GM21619 (cell line): ENCODE measurements around the gene AP1B1.

Experiments
- ATAC-seq: cut with Tn5 transposase; IDR thresholded peaks from one replicate; pipeline ENCODE4 v1.9.1; 2021; ENCODE audit not compliant: unreplicated experiment

The AP1B1 gene

GRCh38 chr22:29301716-29302401 lies 86.5 kb downstream of the AP1B1 start:
- no peak for ATAC-seq

GRCh38 chr22:29300807-29301601 lies 87.4 kb downstream of the AP1B1 start:
- ATAC-seq, result no peak

- no peak for ATAC-seq
These were observed 87.9 kb downstream of the AP1B1 start for GRCh38 chr22:29300467-29300806.

- no peak for ATAC-seq
These were observed 89.1 kb downstream of the AP1B1 start for GRCh38 chr22:29299136-29299900.

- no peak for ATAC-seq
These were observed 89.7 kb downstream of the AP1B1 start for GRCh38 chr22:29298641-29299040.

- ATAC-seq, result no peak
These were observed 96.0 kb downstream of the AP1B1 start for GRCh38 chr22:29292379-29292778.

GRCh38 chr22:29291215-29291614 lies 97.2 kb downstream of the AP1B1 start:
- no peak for ATAC-seq

- no peak for ATAC-seq
These were observed 98.3 kb downstream of the AP1B1 start for GRCh38 chr22:29290061-29290460.

GRCh38 chr22:29288837-29289236 lies 99.5 kb downstream of the AP1B1 start:
- no peak for ATAC-seq

GRCh38 chr22:29284196-29284595 lies 104.2 kb downstream of the AP1B1 start:
- ATAC-seq, result no peak

GRCh38 chr22:29277927-29278326 lies 110.4 kb downstream of the AP1B1 start:
- ATAC-seq, result no peak
